HL-60 (cell line): Measurements from ENCODE around the gene SCAI.

Experiments used
- POLR2AphosphoS5 ChIP-seq: IDR thresholded peaks from 2 replicates; pipeline ENCODE4 v1.6.1; 2012; ENCODE audit warnings: low read depth
- TF ChIP-seq, protein P1 (sequence below): IDR thresholded peaks from one replicate; pipeline ENCODE4 v1.5.1; 2011; ENCODE audit warnings: low read length, control low read depth, inconsistent platforms; ENCODE audit not compliant: insufficient read depth
- TF ChIP-seq, protein P2 (sequence below): IDR thresholded peaks from 2 replicates; pipeline ENCODE4 v1.6.1; 2012; ENCODE audit warnings: low read depth; ENCODE audit not compliant: insufficient replicate concordance

DNA sequence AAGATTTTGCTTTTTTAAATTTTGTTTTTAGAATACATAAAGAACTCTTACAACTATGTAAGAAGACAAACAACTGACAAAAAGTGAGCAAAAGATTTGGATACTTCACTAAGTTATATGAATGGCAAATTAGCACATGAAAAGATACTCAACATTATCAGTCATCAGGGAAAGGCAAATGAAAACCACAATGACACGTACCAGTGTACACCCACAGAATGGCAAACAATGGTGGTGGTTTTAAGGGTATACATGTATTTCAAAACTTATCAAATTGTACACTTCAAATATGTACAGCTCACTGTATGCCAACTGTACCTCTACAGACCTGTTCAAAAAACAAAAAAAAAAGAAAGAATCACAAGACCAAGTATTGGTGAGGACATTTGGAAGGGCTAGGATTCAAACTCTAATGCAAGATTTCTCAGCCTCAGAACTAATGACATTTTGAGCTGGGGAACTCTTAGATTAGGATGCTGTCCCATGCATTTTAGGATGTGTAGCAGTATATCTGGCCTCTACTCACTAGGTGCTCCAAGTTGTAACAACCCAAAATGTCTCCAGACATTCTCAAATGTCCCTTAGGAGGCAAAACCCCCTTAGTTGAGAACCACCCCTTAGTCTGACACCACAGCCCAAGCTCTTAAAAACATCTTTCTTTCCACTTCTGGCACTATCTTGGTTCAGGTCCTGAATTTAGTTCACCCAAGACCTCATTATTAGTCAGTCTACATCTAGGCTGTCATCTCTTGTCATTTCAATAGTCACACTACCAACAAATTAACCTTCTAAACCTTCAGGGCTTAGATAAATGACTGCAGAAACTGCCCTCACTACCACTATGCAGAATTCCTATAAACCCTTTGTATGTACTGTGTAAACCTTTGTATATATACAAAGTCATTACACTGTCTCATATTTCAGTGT is 9.7 kb downstream of the SCAI start:
- TF ChIP-seq, protein P1, sequence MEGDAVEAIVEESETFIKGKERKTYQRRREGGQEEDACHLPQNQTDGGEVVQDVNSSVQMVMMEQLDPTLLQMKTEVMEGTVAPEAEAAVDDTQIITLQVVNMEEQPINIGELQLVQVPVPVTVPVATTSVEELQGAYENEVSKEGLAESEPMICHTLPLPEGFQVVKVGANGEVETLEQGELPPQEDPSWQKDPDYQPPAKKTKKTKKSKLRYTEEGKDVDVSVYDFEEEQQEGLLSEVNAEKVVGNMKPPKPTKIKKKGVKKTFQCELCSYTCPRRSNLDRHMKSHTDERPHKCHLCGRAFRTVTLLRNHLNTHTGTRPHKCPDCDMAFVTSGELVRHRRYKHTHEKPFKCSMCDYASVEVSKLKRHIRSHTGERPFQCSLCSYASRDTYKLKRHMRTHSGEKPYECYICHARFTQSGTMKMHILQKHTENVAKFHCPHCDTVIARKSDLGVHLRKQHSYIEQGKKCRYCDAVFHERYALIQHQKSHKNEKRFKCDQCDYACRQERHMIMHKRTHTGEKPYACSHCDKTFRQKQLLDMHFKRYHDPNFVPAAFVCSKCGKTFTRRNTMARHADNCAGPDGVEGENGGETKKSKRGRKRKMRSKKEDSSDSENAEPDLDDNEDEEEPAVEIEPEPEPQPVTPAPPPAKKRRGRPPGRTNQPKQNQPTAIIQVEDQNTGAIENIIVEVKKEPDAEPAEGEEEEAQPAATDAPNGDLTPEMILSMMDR = no peak
- TF ChIP-seq, protein P2, sequence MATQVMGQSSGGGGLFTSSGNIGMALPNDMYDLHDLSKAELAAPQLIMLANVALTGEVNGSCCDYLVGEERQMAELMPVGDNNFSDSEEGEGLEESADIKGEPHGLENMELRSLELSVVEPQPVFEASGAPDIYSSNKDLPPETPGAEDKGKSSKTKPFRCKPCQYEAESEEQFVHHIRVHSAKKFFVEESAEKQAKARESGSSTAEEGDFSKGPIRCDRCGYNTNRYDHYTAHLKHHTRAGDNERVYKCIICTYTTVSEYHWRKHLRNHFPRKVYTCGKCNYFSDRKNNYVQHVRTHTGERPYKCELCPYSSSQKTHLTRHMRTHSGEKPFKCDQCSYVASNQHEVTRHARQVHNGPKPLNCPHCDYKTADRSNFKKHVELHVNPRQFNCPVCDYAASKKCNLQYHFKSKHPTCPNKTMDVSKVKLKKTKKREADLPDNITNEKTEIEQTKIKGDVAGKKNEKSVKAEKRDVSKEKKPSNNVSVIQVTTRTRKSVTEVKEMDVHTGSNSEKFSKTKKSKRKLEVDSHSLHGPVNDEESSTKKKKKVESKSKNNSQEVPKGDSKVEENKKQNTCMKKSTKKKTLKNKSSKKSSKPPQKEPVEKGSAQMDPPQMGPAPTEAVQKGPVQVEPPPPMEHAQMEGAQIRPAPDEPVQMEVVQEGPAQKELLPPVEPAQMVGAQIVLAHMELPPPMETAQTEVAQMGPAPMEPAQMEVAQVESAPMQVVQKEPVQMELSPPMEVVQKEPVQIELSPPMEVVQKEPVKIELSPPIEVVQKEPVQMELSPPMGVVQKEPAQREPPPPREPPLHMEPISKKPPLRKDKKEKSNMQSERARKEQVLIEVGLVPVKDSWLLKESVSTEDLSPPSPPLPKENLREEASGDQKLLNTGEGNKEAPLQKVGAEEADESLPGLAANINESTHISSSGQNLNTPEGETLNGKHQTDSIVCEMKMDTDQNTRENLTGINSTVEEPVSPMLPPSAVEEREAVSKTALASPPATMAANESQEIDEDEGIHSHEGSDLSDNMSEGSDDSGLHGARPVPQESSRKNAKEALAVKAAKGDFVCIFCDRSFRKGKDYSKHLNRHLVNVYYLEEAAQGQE = no peak
- no peak for TF ChIP-seq POLR2AphosphoS5
